Cerebellar nuclear complex (tissue), 1 donor: ENCODE data around the gene STK4.

ENCODE experiments used
- DNase-seq, 2 experiments: peaks; one replicate each; lab custom pipeline; 2025; lab: John Stamatoyannopoulos, UW

Gene STK4

GRCh38 chr20:44966030-44966961 is at the start of gene STK4:
TSS of gene STK4 (plus strand) at chr20:44966512. CDS start at chr20:44966569, 57 bp downstream.
- peak; percentile 35 to 83 for DNase-seq

GRCh38 chr20:44916586-44916985 is 49.7 kb upstream of the STK4 start:
- no peak for DNase-seq

- no peak for DNase-seq
Measured at GRCh38 chr20:44917399-44917798, 48.9 kb upstream of the STK4 start.

- no peak for DNase-seq
Measured at GRCh38 chr20:44918342-44918741, 48.0 kb upstream of the STK4 start.

DNA sequence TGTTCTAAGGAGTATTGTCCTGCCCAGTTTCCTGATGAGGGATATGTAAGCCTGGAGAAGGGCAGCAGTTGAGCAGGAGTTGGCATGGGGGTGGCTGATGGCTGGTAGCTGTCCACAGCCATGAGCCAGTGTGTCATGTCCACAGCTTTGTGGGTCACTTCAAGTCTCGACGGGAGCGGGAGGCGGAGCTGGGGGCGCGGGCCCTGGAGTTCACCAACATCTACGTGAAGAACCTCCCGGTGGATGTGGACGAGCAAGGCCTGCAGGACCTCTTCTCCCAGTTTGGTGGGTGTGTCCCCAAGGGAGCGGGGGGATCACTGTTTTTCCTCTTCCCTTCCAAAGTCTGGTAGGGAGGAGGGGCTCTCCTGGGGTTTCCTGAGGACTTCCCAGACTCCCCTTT is 47.6 kb upstream of the STK4 start:
- DNase-seq, result no peak

- no peak for DNase-seq
Measured at GRCh38 chr20:44921447-44921846, 44.9 kb upstream of the STK4 start.

- no peak for DNase-seq
Measured at GRCh38 chr20:44924541-44924940, 41.8 kb upstream of the STK4 start.

DNA sequence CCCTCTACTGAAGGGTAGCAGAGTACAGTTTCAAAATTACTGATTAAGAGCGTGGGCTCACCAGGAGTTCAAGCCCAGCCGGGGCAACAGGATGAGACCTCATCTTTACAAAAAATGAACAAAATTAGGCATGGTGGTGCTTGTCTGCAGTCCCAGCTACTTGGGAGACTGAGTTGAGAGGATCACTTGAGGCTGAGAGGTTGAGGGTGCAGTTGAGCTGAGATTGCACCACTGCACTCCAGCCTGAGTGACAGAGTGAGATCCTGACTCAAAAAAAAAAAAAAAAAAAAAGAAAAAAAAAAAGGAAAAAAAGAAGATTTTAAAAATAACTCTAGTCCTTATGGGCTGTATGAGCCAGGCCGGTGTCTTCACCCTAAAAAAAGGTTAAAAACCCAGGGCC is 37.7 kb upstream of the STK4 start:
- no peak for DNase-seq

GRCh38 chr20:44930517-44931168 is 35.7 kb upstream of the STK4 start:
- no peak for DNase-seq

DNA sequence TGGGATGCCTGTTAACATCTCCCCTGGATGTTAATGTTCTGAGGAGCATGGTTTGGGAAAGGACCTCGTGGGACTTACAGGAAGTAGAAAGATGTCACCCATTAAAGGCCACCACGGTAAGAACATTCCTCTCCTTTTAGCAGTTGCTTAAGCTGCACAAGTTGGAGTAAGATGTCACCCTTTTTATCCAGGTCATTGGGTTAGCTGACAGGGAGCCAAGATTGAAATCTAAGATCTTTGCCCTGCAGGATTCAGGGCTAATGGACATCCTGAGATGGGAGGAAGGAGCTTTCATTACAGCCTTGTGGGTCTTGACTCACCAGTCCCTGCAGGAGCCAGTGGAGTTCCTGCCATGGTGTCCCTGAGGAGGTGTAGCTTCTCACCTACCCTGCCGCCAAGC is 34.4 kb upstream of the STK4 start:
- DNase-seq, result no peak

DNA sequence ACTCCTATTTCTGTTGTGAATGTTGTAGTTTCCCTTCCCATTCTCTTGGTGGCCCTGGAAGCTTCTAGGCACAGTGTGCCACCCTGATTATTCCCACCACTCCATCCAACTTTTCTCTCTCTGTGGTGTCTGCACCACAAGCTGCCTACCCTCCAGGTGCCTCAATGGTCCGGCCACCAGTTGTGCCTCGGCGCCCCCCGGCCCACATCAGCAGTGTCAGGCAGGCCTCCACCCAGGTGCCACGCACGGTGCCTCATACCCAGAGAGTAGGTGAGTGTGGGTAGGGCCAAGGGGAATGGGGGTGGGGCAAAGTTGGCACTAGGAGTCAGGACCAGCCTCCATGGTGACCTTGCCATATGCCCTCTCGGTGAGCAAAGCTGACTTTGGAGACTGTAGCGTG is 33.4 kb upstream of the STK4 start:
- no peak for DNase-seq

DNA sequence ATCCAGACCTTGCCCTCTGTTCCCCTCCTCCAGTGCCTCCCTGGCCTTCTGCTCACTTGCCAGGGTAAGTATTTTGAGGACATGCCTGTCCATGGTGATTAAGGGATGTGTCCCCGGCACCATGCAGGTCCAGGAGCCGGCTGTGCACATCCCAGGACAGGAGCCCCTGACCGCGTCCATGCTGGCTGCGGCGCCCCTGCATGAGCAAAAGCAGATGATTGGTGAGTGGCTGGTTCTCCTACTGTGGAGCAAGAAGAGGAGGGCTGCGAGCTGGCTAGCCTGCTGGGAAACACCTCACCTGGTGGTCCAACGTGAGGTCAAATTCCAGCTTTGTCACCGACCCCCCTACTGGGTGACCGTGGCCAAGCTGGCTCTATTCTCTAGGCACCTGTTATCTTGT is 29.8 kb upstream of the STK4 start:
- DNase-seq, result no peak

GRCh38 chr20:44938637-44939036 is 27.7 kb upstream of the STK4 start:
- DNase-seq, result no peak

DNA sequence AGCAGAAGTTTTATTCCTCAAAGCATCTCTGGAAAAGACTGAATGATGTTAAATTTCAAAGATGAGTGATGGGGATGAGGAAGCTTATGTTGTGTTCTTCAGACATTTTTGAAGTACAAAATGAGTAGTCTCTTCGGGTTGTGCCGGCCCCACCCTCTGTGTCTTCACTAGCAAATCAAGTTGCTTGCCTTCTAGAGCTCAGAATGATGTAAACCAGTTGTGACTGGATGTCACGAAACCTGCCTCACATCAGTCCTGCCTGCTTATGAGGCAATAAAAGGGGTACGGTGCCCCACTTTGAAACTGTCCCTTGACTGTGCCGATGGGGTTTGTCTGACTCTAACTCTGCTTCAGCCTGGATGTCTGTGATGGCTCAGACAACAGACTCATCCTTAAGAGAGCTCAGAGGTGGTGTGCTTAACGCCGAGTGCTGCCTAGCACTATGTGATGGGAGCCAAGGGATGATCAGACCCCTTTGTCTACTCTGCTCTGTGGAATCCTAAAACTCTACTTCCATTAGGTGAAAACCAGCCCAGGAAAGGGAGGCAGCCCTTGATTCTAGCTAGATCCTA is 25.1 kb upstream of the STK4 start:
- no peak for DNase-seq

DNA sequence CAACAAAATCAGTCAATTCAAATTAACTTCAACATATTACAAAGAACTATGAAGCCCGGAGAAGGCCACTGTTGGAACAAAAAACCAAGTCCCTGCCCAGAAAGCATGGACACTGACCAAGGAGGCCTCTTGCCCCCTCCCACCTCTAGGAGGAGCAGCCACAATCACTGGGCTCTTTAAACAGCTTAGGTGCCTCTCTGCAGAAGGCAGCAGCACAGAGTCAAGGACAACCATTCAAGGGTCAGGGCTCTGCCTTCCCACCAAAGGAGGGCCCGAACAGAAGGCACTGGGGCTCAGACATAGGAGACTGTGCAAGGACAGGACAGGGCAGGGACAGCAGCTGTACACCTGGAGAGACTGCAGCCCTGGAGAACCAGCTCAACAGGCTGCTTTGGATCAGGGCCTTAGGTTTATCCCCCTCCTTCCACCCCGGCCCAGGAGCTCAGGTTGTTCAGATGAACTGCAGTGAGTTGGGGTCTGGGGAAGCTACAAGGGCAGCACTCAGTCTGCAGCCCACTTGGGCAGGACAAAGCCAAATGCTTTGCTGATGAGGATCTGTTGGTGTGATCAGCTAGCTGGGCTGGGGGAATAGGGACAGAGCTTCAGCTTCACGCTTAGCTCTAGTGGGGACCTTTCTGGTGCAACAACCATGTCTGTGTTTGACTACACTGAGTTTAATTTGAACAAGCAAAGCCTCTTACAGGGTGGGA is 23.9 kb upstream of the STK4 start:
- DNase-seq, result no peak

DNA sequence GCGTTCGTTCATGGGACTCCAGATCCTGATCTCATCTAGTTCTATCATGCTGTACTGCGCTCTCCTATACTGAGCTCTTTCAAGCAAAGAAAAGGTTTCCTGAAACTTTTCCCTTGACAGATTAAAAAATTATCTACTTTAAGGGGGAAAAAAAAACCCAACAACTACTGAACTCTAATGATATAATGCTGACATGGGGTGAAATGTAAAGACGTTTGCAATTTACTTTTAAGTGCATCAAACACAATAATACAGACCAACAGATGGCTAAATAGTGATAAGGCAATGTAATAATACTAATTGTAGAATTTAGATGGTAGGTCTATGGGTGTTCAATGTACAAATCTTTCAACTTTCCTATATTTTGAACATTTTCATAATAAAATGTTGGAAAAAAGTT is 22.5 kb upstream of the STK4 start:
- DNase-seq, result no peak

- DNase-seq, result no peak
Measured at GRCh38 chr20:44945261-44945660, 21.1 kb upstream of the STK4 start.

DNA sequence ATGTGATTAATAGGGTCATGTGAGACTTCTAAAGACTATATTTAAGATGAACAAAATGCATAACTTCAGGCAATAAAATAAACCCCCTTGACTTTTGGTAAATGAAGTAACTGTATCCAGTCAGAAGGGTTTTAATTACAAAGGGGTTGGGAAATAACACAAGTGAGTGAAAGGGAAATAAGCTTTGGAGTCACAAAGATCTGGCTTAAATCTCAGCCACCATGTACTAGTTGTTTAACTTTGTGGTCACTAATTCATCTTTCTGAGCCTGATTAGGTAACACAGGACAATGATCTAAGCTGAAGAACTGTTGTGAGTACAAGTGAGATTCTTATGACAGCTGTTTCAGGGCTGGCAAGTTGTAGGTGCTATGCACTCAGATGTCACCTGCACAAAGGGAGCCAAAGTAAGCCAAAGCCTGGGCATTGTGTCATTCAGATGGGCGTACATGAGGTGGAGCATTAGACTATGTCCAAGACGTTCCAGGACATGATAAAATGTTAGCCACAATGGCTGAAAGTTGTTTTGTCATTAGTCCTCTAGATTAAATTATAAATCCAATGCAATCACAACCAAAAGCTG is 19.9 kb upstream of the STK4 start:
- no peak for DNase-seq

- no peak for DNase-seq
Measured at GRCh38 chr20:44948107-44948506, 18.2 kb upstream of the STK4 start.

DNA sequence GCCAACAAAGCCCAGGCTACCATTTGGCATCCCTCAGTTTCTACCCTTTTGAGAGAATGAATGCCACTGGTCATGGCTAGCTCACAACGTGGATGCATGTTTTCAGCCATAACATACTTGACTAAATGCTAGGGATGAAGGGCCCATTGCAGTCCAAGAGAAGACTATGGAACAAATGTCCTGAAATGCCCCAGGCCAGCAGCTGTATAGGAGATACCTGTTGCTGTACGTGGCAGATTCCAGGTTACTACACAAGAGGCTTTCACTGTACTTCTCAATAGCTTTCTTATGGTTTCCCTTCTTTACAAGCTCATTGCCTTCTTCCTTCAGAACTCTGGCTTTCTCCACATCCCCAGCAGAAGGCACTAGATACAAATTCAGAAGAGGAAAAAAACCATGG is 17.8 kb upstream of the STK4 start:
- no peak for DNase-seq

DNA sequence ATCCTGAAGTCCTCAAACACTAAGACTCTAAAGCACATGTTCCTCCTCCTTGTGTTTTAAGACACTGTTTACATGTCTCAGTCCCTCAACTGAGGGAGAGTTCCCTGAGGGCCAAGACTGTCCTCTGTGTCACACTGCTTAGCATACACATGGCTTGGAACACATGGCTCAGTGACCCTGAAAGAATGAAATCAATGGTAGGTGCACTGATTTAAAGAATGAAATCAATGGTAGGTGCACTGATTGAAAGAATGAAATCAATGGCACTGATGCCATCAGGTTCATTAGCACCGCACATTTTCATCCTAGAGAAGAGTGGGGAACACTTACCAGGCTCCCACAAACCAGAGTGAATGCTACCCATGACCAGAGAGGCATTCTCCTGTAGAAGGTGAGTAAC is 15.9 kb upstream of the STK4 start:
- DNase-seq, result no peak

GRCh38 chr20:44952731-44953130 is 13.6 kb upstream of the STK4 start:
- DNase-seq, result no peak
